Hypothalamus (tissue), 51 donors: ENCODE data around the gene PRKCQ.

Source experiments
- DNase-seq, 51 donors: peaks; one replicate each; lab custom pipeline; 2025; lab: John Stamatoyannopoulos, UW

PRKCQ gene

GRCh38 chr10:6579904-6580278 is at the start of gene PRKCQ:
TSS of gene PRKCQ (minus strand) at chr10:6580276. CDS start at chr10:6515135, 65,141 bp downstream.
- peak in 14 of 51 donors; percentile 26 to 85 (median 61) for DNase-seq

GRCh38 chr10:6625428-6625827 is 45.4 kb upstream of the PRKCQ start:
- DNase-seq: no peak

- no peak for DNase-seq
Measured at GRCh38 chr10:6624392-6624791, 44.3 kb upstream of the PRKCQ start.

GRCh38 chr10:6622921-6623320 is 42.8 kb upstream of the PRKCQ start:
- no peak for DNase-seq

GRCh38 chr10:6621536-6621935 is 41.5 kb upstream of the PRKCQ start:
- DNase-seq: no peak

- DNase-seq: no peak
Measured at GRCh38 chr10:6619660-6620059, 39.6 kb upstream of the PRKCQ start.

GRCh38 chr10:6618340-6618739 is 38.3 kb upstream of the PRKCQ start:
- DNase-seq: no peak

- no peak for DNase-seq
Measured at GRCh38 chr10:6617309-6618076, 37.4 kb upstream of the PRKCQ start.

- DNase-seq: no peak
Measured at GRCh38 chr10:6615971-6616370, 35.9 kb upstream of the PRKCQ start.

- no peak for DNase-seq
Measured at GRCh38 chr10:6612371-6612770, 32.3 kb upstream of the PRKCQ start.

GRCh38 chr10:6610647-6611046 is 30.6 kb upstream of the PRKCQ start:
- DNase-seq: no peak

GRCh38 chr10:6609625-6610024 is 29.5 kb upstream of the PRKCQ start:
- no peak for DNase-seq

- peak in 31 of 51 donors; percentile 4 to 84 (median 44) for DNase-seq
Measured at GRCh38 chr10:6607778-6608177, 27.7 kb upstream of the PRKCQ start.

GRCh38 chr10:6607182-6607581 is 27.1 kb upstream of the PRKCQ start:
- peak in 3 of 51 donors; percentile 8 to 47 (median 38) for DNase-seq

- peak in 6 of 51 donors; percentile 18 to 76 (median 28) for DNase-seq
Measured at GRCh38 chr10:6603142-6604125, 23.4 kb upstream of the PRKCQ start.

GRCh38 chr10:6602700-6603084 is 22.6 kb upstream of the PRKCQ start:
- DNase-seq: peak in 2 of 51 donors; percentile 15 to 66

GRCh38 chr10:6602026-6602699 is 22.1 kb upstream of the PRKCQ start:
- DNase-seq: no peak

GRCh38 chr10:6601246-6601805 is 21.2 kb upstream of the PRKCQ start:
- no peak for DNase-seq

- no peak for DNase-seq
Measured at GRCh38 chr10:6600224-6600987, 20.3 kb upstream of the PRKCQ start.

GRCh38 chr10:6598679-6599078 is 18.6 kb upstream of the PRKCQ start:
- no peak for DNase-seq
